Nephron (organoid): Measurements from ENCODE around the gene PANK3.

ENCODE experiments used
- H3K27ac Mint-ChIP-seq, 3 experiments: 2 replicates each; pipeline ENCODE4 v1.8.0; 2020; ENCODE audit warnings: mixed read lengths in 3 of 3, mild to moderate bottlenecking in 2 of 3, moderate library complexity in 1 of 3
- H3K27me3 Mint-ChIP-seq: 2 replicates; pipeline ENCODE4 v1.8.0; 2021; ENCODE audit warnings: low read depth, mild to moderate bottlenecking, moderate library complexity, mixed read lengths
- H3K36me3 Mint-ChIP-seq: 2 replicates; pipeline ENCODE4 v1.8.0; 2020; ENCODE audit warnings: low read depth, mixed read lengths
- H3K4me1 Mint-ChIP-seq: 2 replicates; pipeline ENCODE4 v1.8.0; 2020; ENCODE audit warnings: mixed read lengths
- H3K4me3 Mint-ChIP-seq, 3 experiments: 2 replicates each; pipeline ENCODE4 v1.8.0; 2020; ENCODE audit warnings: mild to moderate bottlenecking in 3 of 3, mixed read lengths in 3 of 3, moderate library complexity in 2 of 3
- H3K9me3 Mint-ChIP-seq: 2 replicates; pipeline ENCODE4 v1.8.0; 2020; ENCODE audit warnings: mixed read lengths
- TF ChIP-seq, protein P1 (sequence below), 3 experiments: fragments of 200-600 bp; sonication (generic); IDR thresholded peaks; one replicate each; pipeline ENCODE4 v1.5.0; 2021; ENCODE audit warnings: antibody characterized with exemption in 3 of 3; ENCODE audit not compliant: unreplicated experiment in 3 of 3

The PANK3 gene

DNA sequence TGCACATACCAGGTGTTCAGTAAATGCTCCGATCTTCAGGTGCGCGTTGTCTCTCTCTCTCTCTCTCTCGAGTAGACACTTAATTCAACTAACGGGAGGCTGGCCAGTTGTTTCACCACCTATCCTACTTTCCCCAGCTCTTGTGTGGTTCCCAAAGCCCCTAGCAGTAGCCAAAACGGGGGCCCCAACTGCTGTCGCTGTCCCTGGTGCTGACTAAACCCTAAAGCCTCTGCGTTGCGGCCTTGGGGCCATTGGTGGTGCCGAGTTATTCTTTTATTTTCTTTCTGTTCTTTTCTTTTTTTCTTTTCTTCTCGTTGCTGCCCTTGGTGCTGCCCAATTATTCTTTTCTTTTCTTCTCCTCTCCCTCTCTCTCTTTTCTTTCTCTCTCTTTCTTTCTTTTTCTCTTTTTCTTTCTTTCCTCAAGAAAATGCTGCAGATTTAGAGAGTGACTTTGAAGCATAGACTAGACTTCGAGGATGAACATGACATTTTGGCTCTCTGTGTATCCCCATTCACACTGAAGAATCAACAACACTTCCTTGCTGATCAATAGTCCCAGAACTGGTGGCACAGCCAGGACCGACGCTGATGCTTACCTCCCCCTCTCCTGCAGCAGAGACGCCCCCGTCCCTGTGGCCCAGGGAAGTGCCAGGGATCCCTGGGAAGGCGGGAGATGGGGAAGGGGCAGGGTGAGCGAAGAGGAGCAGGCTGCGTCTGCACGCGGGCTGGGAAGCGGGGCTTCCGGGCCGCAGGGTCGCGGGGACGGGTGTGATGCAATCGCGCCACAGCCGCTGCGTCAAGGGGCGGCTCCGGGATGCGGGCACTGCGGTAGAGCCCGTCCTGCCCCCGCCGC lies 50.4 kb downstream of the PANK3 start, which contains the start of gene FBLL1:
Gene FBLL1, plus strand, starts transcription at position 785 of the 853 bp plus-strand sequence. CDS start 200 bp downstream, outside the sequence.
- Mint-ChIP-seq H3K4me3 (peak within 1 kb of the TSS; percentile 82), H3K9me3 (no peaks in the 10 kb centered on the region), H3K4me1 (no peaks in the 10 kb centered on the region), H3K27me3 (peaks cover 43% of the 10 kb centered on the region), H3K27ac (no peak within 1 kb of the TSS), H3K36me3 (peaks cover 7% of the 10 kb centered on the region)
- TF ChIP-seq, protein P1, sequence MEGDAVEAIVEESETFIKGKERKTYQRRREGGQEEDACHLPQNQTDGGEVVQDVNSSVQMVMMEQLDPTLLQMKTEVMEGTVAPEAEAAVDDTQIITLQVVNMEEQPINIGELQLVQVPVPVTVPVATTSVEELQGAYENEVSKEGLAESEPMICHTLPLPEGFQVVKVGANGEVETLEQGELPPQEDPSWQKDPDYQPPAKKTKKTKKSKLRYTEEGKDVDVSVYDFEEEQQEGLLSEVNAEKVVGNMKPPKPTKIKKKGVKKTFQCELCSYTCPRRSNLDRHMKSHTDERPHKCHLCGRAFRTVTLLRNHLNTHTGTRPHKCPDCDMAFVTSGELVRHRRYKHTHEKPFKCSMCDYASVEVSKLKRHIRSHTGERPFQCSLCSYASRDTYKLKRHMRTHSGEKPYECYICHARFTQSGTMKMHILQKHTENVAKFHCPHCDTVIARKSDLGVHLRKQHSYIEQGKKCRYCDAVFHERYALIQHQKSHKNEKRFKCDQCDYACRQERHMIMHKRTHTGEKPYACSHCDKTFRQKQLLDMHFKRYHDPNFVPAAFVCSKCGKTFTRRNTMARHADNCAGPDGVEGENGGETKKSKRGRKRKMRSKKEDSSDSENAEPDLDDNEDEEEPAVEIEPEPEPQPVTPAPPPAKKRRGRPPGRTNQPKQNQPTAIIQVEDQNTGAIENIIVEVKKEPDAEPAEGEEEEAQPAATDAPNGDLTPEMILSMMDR (IDR thresholded peaks at IDR 0.05; ENCODE audit: unreplicated experiment in 3 of 3) = no peak

DNA sequence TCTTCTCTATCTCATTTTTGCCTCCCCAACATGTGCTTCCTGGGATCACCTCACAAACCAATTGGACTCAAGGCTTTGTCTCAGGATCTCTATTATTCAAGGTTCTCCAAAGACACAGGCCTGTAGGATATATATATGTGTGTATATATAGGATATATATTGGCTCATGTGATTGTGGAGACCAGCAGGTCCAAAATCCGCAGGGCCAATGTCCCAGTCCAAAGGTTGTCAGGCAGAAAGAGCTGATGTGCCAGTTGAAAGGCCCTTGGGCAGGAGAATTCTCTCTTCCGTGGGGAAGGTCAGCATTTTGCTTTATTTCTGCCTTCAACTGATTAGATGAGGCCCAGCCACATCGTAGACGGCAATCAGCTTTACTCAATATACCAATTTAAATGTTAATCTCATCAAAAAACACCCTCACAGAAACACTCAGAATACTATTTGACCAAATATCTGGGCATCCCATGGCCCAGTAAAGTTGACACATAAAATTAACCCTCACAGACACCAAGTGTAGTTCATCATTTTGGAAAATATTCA lies 51.3 kb downstream of the PANK3 start:
- Mint-ChIP-seq H3K27ac (no peak overlapping the region), H3K27me3 (peaks cover 37% of the 10 kb centered on the region), H3K4me1 (no peaks in the 10 kb centered on the region), H3K4me3 (peak overlapping the region; percentile 37 to 82 (median 82)), H3K36me3 (peaks cover 7% of the 10 kb centered on the region), H3K9me3 (no peaks in the 10 kb centered on the region)
- TF ChIP-seq, protein P1 (IDR thresholded peaks at IDR 0.05; ENCODE audit: unreplicated experiment in 3 of 3) = no peak

DNA sequence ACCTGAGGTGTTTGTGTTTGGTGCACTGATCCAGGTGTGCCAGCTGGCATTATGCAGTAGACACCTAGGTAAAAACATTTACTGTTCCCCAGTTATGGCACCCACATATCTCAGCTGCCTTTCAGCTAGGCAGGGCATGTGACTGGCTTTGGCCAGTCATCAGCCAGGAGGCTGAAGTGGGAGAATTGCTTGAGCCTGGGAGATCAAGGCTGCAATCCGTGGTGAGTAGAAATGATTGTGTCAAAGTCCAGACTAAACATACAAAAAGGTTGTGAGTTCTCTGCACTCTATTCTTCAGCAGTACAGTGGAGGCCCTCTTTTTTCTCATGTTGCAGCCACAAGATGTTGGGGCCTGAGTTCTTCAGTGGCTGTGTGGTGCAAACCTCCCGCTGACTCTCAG lies 53.3 kb downstream of the PANK3 start:
- H3K4me3 Mint-ChIP-seq = no peak overlapping the region
- H3K27me3 Mint-ChIP-seq = peaks cover 27% of the 10 kb centered on the region
- TF ChIP-seq, protein P1 (IDR thresholded peaks at IDR 0.05; ENCODE audit: unreplicated experiment in 3 of 3) = no peak
- H3K9me3 Mint-ChIP-seq = no peaks in the 10 kb centered on the region
- peaks cover 7% of the 10 kb centered on the region for H3K36me3 Mint-ChIP-seq
- no peak overlapping the region for H3K27ac Mint-ChIP-seq
- H3K4me1 Mint-ChIP-seq = no peaks in the 10 kb centered on the region

DNA sequence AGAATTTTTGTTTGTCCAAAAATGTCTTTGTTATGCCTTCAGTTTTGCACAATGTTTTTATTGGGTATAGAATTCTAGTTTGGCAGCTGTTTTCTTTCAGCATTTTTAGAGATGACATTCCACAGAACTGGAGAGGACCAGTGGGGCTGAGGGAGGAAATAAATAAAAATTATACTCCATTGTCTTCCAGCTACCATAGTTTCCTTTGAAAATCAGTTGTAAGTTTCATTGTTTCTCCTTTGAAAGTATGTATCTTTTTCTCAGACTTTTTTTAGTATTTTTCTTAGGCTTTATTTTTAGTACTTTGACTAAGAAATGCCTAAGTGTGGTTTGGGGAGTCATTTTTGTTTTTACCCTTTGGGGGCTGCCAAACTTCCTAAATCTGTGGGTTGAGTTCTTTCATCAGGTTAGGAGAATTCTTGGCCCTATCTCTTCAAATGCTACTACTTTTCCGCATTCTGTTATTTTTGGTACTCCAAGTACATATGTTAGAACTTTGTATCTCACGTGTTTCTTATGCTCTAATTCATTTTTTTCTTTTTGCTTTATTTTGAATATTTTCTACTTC lies 65.2 kb downstream of the PANK3 start:
- H3K36me3 Mint-ChIP-seq = peaks cover 94% of the 10 kb centered on the region
- H3K27me3 Mint-ChIP-seq = no peaks in the 10 kb centered on the region
- no peak overlapping the region for H3K4me3 Mint-ChIP-seq
- H3K4me1 Mint-ChIP-seq = no peaks in the 10 kb centered on the region
- H3K27ac Mint-ChIP-seq = no peak overlapping the region
- TF ChIP-seq, protein P1 (IDR thresholded peaks at IDR 0.05; ENCODE audit: unreplicated experiment in 3 of 3) = no peak
- H3K9me3 Mint-ChIP-seq = peaks cover 43% of the 10 kb centered on the region

DNA sequence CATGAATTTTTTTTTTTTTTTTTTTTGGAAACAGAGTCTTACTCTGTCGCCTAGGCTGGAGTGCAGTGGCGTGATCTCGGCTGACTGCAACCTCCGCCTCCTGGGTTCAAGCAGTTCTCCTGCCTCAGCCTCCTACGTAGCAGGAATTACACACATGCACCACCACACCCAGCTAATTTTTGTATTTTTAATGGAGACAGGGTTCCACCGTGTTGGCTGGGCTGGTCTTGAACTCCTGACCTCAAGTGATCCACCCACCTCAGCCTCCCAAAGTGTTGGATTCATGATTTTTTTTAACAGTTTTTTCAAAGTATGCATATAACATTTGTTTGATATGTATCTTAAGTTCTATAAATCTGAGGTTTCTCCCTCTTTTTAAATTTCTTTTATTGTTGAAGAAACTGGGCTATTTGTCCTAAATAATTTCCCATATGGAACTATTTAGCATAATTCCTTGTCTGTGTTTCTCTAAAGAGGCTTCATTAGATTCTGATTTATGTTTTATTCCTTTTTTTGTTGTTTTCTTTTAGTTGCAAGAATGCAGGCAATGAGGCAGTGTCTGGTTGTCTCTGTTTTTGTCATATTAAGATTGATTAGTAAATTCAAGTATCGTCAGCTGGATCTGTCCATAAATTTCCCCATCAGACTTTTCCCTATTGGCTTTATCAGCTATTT lies 76.5 kb downstream of the PANK3 start:
- H3K4me3 Mint-ChIP-seq = no peak overlapping the region
- H3K27me3 Mint-ChIP-seq = no peaks in the 10 kb centered on the region
- no peaks in the 10 kb centered on the region for H3K4me1 Mint-ChIP-seq
- H3K36me3 Mint-ChIP-seq = peaks cover 56% of the 10 kb centered on the region
- no peak overlapping the region for H3K27ac Mint-ChIP-seq
- TF ChIP-seq, protein P1 (IDR thresholded peaks at IDR 0.05; ENCODE audit: unreplicated experiment in 3 of 3) = no peak
- H3K9me3 Mint-ChIP-seq = no peaks in the 10 kb centered on the region
